Measurements from ENCODE around the gene FBP1. TPM values are rescaled to one million over a fixed set of nuclear protein-coding genes. Genes with fewer than 3 reads are reported as not detected.
A peak's percentile ranks its signal among the peaks of the same experiment; 100 is the strongest.
"Not testable (repeated sequence)": the region's sequence is repeated elsewhere in the genome, so short reads cannot be mapped to it uniquely, and the experiment has no call there.

Gene FBP1
- total RNA-seq, 1 donor from 2014 or later, result not detected

DNA sequence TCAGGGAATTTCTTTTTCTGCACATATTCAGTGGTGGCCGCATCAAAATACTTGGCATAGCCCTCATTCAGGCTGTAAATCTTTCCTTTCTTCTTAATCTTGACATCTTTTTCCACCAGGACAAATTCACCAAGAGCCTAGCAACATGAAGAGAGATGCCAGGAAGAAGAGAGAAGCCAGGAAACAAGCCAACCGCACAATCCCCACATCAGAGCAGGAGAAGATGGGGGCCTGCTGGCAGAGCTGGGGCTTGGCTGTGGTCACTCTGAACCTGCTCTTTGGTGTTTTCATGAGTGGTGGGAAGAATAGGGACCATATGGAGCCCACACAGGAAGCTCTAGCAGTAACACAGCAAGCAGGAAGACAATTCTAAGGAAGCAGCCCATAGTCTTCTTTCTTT lies 72.0 kb downstream of the FBP1 start:
- Mint-ChIP-seq H3K27ac (no peak overlapping the region), H3K27me3 (peaks cover 9% of the 10 kb centered on the region), H3K9me3 (no peaks in the 10 kb centered on the region), H3K4me3 (no peak overlapping the region), H3K4me1 (no peaks in the 10 kb centered on the region), H3K36me3 (ENCODE audit: low read depth) (no peaks in the 10 kb centered on the region)
- intact Hi-C loops (cut with micrococcal nuclease), result no loop called here
- no peak for DNase-seq

DNA sequence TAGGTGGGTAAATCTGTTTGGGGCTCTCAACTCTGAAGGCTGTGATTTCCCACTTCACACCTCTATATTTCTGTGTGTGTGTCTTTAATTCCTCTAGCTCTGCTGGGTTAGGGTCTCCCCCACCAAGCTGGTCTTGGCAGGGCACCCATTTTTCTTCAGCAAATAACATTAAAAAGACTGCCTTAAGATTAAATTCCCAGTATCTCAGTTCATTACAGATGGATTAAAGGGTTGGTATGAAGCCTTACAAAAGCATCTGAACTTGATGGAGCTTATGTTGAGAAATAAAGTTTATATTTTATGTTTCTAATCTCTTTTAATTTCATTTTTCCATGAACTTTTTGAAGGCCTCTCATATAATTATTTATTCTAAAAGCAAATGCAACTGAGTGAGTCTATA lies 72.8 kb downstream of the FBP1 start:
- DNase-seq, result no peak
- H3K27ac Mint-ChIP-seq, result no peak overlapping the region
- no peaks in the 10 kb centered on the region for H3K36me3 Mint-ChIP-seq (ENCODE audit: low read depth)
- H3K9me3 Mint-ChIP-seq, result no peaks in the 10 kb centered on the region
- peaks cover 7% of the 10 kb centered on the region for H3K27me3 Mint-ChIP-seq
- H3K4me3 Mint-ChIP-seq, result no peak overlapping the region
- no peaks in the 10 kb centered on the region for H3K4me1 Mint-ChIP-seq
- intact Hi-C loops (cut with micrococcal nuclease), result no loop called here

- H3K9me3 Mint-ChIP-seq; DNase-seq; H3K4me3 Mint-ChIP-seq; H3K4me1 Mint-ChIP-seq; H3K27ac Mint-ChIP-seq; H3K27me3 Mint-ChIP-seq; intact Hi-C loops (cut with micrococcal nuclease); H3K36me3 Mint-ChIP-seq (ENCODE audit: low read depth): not testable (repeated sequence)
Observed at GRCh38 chr9:94564279-94564678, 75.0 kb downstream of the FBP1 start.

- no peaks in the 10 kb centered on the region for H3K36me3 Mint-ChIP-seq (ENCODE audit: low read depth)
- no peaks in the 10 kb centered on the region for H3K4me1 Mint-ChIP-seq
- H3K27me3 Mint-ChIP-seq, result peaks cover 7% of the 10 kb centered on the region
- H3K9me3 Mint-ChIP-seq, result no peaks in the 10 kb centered on the region
- no peak overlapping the region for H3K4me3 Mint-ChIP-seq
- intact Hi-C loops (cut with micrococcal nuclease), result no loop called here
- DNase-seq, result no peak
- H3K27ac Mint-ChIP-seq, result no peak overlapping the region
Observed at GRCh38 chr9:94563548-94563947, 75.8 kb downstream of the FBP1 start.

DNA sequence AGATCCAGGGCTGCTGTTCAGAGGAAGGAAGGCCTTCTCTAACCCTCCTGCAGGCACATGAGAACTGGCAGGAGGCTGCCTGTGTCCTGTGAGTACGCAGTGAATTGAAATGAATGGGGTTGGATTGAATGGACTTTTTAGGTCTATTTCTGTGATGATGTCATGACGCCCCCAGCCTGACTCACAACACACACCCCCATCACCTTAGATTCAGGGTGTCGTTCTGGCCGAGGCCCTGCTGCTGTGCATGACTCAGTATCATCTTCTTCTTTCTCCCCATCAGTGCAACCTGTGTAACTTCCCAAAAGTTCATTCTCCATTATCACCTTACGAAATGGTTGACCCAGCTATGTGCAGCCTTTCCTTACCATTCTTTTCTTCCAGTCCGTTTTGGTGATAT lies 79.1 kb downstream of the FBP1 start:
- intact Hi-C loops (cut with micrococcal nuclease), result no loop called here
- no peak for DNase-seq
- Mint-ChIP-seq H3K27me3 (peaks cover 14% of the 10 kb centered on the region), H3K9me3 (no peaks in the 10 kb centered on the region), H3K4me3 (no peak overlapping the region), H3K36me3 (ENCODE audit: low read depth) (no peaks in the 10 kb centered on the region), H3K4me1 (no peaks in the 10 kb centered on the region), H3K27ac (no peak overlapping the region)

GRCh38 chr9:94557376-94557775 lies 81.9 kb downstream of the FBP1 start:
- H3K4me1 Mint-ChIP-seq, result no peaks in the 10 kb centered on the region
- no peaks in the 10 kb centered on the region for H3K36me3 Mint-ChIP-seq (ENCODE audit: low read depth)
- H3K4me3 Mint-ChIP-seq, result no peak overlapping the region
- intact Hi-C loops (cut with micrococcal nuclease), result no loop called here
- no peaks in the 10 kb centered on the region for H3K9me3 Mint-ChIP-seq
- DNase-seq, result no peak
- peaks cover 11% of the 10 kb centered on the region for H3K27me3 Mint-ChIP-seq
- no peak overlapping the region for H3K27ac Mint-ChIP-seq

- Mint-ChIP-seq H3K9me3 (no peaks in the 10 kb centered on the region), H3K4me3 (no peak within 1 kb of the TSS), H3K4me1 (no peaks in the 10 kb centered on the region), H3K36me3 (ENCODE audit: low read depth) (no peaks in the 10 kb centered on the region), H3K27me3 (peaks cover 25% of the 10 kb centered on the region), H3K27ac (no peak within 1 kb of the TSS)
- DNase-seq, result peak; percentile 65
- intact Hi-C loops (cut with micrococcal nuclease), result loop anchor here (2.0 kb wide), 1 partner anchor 48 kb away; no protein-coding TSS in a partner anchor
Observed at GRCh38 chr9:94554439-94555331, 84.6 kb downstream of the FBP1 start, which contains the start of gene PCAT7. Gene PCAT7, plus strand, starts transcription at chr9:94555083.

GRCh38 chr9:94554078-94554438 lies 85.3 kb downstream of the FBP1 start:
- Mint-ChIP-seq H3K4me1 (no peaks in the 10 kb centered on the region), H3K27me3 (peaks cover 29% of the 10 kb centered on the region)
- intact Hi-C loops (cut with micrococcal nuclease), result loop anchor here (2.0 kb wide), 1 partner anchor 49 kb away; no protein-coding TSS in a partner anchor

More at GRCh38 chr9:94554078-94554438, 85.3 kb downstream of the FBP1 start:
- H3K36me3 Mint-ChIP-seq (ENCODE audit: low read depth), result no peaks in the 10 kb centered on the region
- no peak overlapping the region for H3K27ac Mint-ChIP-seq
- no peak overlapping the region for H3K4me3 Mint-ChIP-seq
- no peaks in the 10 kb centered on the region for H3K9me3 Mint-ChIP-seq
- no peak for DNase-seq

Other genes starting within 250 kb of the FBP1 start
- gene PCAT7, start 84.4 kb downstream of the FBP1 start, total RNA-seq, result not detected in 2 replicates
- not detected in 2 replicates for gene FBP2, start 45.7 kb downstream of the FBP1 start, total RNA-seq
- 17.9 and 20.7 TPM in 2 replicates for gene AOPEP, start 87.2 kb upstream of the FBP1 start, total RNA-seq

Measured in activated CD4-positive, alpha-beta T cell treated with anti-CD3 and anti-CD28 coated beads, Interleukin-2, amount 10 ng/mL, durations not matched to agents 24 days and 14 days (primary cell).